ENCODE measurements around the gene HOXD13.

The HOXD13 gene

GRCh38 chr2:176132205-176133171 lies 40.0 kb downstream of the HOXD13 start:
- no peak for DNase-seq (ENCODE audit: low spot score)

GRCh38 chr2:176133389-176133788 lies 40.9 kb downstream of the HOXD13 start:
- DNase-seq (ENCODE audit: low spot score), result no peak

DNA sequence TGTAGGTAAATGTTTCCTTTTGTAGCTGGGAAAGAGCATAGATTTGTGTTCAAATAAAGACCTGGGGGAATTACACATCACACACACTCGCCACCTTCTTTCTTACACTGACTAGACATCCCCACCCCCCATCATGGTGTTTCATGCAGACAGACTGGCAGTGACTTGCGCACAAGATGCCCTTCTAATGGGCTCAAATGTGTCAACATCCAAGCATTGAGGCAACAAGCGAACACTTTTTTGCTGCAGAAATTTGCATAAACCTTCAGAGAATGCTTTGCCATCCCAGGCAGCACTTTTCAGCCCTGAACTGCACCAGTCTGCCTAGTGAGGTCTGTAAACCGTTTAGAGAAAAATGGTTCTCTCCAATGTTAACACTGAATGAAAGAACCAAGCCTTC lies 41.5 kb downstream of the HOXD13 start:
- no peak for DNase-seq (ENCODE audit: low spot score)

DNA sequence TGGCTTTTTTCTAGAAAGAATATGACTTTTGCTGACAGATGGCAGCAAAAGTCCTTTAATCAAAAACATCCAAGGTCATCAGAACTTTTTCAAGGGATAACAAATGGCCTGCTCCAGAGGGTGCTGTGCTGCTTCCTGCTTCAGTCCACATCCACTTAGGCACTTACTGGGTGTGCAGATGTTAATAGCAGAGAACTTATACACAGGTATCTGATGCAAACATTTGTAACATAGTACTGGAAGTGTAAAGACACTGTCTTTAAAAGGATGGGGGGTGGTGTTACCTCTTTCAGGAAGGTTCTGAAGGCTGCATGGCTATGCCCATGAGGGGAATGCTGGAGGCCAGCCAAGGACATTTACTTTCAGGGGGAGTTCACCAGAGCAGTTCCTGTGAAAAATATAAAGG lies 42.5 kb downstream of the HOXD13 start:
- DNase-seq (ENCODE audit: low spot score), result no peak

- DNase-seq (ENCODE audit: low spot score), result no peak
These were observed 44.1 kb downstream of the HOXD13 start for GRCh38 chr2:176136374-176137251.

GRCh38 chr2:176137252-176137580 lies 44.7 kb downstream of the HOXD13 start:
- DNase-seq (ENCODE audit: low spot score), result no peak

GRCh38 chr2:176137906-176138305 lies 45.4 kb downstream of the HOXD13 start:
- DNase-seq (ENCODE audit: low spot score), result no peak

DNA sequence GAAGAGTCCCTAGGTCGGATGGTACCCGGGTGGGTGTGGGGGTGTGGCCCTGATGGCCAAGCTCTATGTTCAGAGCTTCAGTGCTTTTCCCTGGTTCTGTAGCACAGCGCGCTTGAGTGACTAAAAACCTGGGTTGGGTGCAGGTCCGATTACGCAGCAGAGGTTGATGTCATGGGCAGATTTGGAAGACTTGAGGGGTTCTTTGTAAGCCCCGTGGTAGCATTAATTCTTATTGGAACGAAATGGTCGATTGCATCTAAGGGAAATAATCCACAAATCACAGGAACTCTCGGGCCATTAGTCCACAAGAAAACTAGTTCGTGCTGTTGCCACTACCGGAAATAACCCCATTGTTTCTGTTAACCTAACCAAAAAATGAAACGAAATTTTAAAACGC lies 46.0 kb downstream of the HOXD13 start:
- DNase-seq (ENCODE audit: low spot score), result no peak

DNA sequence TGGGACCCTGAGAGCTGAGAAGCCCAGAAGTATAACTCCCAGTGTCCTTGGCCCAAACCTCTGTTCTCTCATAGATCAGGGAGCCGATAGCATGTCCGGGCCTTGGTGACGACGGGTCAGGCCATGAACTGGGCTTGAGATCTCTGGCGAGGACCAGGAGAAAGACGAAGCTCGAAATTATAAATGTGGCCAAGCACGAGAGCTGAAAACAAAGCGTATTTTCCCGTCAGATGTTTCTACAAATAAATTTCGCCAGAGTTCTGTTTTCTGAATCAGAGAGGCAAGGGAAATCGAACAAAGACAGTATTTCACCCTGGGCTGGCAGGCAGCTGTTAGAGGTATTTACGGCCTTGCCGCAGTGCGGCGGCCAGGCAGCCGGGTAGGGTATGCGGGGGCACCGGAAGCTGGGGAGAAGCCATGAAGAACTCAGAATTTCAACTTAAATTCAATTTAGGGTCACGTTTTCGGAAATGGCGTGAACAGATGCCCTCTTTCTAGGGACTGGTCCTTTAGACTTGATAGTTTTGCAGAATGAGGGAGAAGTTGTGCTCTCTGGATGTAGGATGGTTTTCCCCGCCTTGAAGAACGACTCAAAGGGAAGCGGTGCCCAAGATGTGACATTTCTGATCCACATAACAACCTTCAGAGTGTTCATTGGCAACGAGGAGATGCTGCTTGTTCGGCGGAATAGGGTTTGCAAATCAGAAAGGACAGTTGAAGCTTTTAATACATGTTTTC lies 46.6 kb downstream of the HOXD13 start:
- DNase-seq (ENCODE audit: low spot score), result no peak

DNA sequence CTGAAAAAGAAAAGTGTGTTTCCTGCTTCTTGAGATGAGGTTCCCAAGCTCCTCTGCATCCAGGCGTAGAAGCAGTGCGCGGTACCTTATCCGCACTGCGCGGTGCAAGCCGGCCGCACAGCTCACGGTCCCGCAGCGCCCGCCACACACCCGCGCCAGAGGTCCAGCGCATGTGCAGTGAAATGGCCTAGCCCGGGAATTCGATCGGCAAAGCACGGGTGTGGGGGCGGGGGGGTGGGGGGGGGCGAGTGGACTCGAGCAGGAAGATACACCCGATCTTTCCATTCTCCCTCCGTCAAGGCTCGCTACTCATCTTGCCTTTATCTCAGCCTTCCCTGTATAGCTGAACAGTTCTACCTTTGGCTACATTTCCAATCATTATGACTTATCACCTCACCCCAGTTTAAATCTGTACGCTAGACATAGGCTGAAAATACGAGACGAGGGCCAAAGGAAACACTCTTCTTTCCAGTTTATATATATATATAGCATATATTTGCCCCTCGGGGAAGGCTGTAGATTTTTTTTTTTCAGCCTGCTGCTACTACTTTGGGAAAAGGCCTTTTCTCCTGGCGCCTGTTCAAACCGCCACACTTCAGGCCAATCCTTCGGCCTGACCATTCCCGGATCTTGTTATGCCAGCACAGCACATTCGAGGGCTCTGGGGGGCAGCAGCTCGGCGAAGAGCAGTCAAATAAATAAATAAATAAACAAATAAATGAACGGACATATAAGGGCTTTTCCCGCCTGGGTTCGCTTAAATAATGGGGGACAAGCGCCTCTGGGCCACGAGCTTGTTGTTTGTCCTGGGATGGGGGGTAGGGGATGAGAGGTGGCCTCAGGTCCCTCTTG lies 47.4 kb downstream of the HOXD13 start:
- no peak for DNase-seq (ENCODE audit: low spot score)

DNA sequence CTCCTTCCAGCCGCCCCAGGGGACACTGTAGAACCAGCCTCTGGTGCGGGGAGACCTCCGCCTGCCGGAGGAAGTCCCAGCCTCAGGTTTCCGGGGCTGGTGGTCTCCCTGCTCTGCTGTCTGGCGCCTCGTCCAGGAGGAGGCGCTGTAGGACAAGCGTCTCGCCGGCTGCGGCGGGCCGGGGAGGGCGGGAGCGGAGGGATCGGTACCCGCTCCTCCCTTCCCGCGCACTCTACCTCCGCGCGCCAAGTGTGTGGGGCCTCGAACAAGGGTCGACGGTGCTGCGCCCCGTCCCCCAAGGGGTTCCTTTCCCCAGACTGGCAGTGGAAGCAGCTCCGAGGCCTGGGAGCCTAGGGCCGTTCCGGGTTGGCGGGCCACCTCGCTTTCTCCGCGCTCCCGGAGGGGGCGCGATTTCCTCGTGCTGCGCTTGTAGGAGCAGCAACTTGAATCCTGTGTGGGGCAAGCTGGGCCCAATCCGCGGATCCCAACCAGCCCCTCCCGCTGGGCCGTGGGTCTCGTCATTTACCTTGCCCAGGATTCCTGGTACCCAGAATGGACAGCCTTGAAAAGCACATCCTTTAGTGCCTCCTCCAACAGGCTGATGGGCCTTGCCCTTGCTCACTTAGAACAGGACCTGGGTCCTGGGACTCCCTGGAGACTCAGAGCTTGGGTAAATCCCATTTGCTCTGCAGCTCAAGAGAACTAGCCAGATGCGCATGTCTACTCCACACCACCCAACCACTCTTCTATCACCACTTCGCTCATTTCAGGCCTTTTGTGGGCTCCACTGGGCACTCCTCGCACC lies 48.2 kb downstream of the HOXD13 start:
- DNase-seq (ENCODE audit: low spot score), result peak; percentile 94

GRCh38 chr2:176142281-176142680 lies 49.8 kb downstream of the HOXD13 start:
- no peak for DNase-seq (ENCODE audit: low spot score)

Data from AG08396 (cell line).